Endothelial cell of umbilical vein (primary cell): Measurements from ENCODE around the gene NUMBL.

Experiments used
- GATA2 ChIP-seq: IDR thresholded peaks from 2 replicates; pipeline ENCODE4 v1.7.0; 2011; ENCODE audit warnings: low read depth, mild to moderate bottlenecking, moderate library complexity, mixed read lengths, low read length; ENCODE audit not compliant: insufficient read length, insufficient read depth
- POLR2AphosphoS5 ChIP-seq: IDR thresholded peaks from 2 replicates; pipeline ENCODE4 v1.6.1; 2012; ENCODE audit warnings: low read depth, mild to moderate bottlenecking, control low read depth, low read length, moderate library complexity; ENCODE audit not compliant: insufficient read depth
- TF ChIP-seq, protein P1 (sequence below), 2 donors: IDR thresholded peaks; 1 replicate in 1 of 2; 2 replicates in 1 of 2; pipeline ENCODE4 v1.5.1; 2011; ENCODE audit warnings: low read length in 2 of 2, mild to moderate bottlenecking in 2 of 2, moderate library complexity in 2 of 2, control low read depth in 1 of 2, inconsistent platforms in 1 of 2, low read depth in 1 of 2; ENCODE audit not compliant: insufficient read depth in 1 of 2; ENCODE audit errors: extremely low read depth in 1 of 2

DNA sequence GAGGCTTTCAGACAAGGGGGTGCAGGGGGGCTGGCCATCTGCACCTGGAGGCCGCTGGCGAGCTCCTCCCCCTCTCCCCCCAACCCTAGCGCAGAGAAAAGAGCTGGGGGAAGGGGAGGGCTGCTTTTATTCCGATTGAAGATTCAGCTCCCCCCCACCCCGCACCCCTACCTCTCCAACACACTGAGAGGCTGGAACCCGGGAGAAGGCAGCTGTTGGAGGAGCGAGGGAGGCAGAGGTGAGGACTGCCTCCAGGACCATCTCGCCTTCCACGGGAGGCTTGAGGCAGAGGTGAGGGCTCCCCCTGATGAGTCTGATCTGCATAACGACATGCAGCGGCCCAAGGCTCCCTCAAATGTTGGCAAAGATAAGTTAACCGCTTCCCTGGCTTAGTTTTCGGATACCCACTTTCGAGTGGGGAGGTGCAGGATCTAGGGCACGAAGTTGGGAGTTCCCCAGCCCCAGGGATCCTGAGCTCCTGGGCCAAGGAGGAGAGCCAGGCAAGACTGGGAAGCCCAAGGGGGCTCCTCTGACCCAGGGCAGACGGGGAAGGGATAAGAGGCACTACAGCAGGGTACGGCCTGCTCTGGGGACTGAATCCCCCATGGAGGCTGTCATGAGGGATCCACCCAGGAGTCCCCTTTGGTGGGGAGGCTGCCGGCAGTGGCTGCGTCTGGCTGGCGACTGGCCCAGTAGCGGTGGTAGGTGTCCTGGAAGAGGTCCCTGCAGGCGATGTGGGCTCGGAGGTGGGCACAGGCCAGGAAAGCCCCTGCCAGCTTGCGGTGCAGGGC is 1.2 kb upstream of the NUMBL start:
- TF ChIP-seq POLR2AphosphoS5, result no peak
- TF ChIP-seq, protein P1, sequence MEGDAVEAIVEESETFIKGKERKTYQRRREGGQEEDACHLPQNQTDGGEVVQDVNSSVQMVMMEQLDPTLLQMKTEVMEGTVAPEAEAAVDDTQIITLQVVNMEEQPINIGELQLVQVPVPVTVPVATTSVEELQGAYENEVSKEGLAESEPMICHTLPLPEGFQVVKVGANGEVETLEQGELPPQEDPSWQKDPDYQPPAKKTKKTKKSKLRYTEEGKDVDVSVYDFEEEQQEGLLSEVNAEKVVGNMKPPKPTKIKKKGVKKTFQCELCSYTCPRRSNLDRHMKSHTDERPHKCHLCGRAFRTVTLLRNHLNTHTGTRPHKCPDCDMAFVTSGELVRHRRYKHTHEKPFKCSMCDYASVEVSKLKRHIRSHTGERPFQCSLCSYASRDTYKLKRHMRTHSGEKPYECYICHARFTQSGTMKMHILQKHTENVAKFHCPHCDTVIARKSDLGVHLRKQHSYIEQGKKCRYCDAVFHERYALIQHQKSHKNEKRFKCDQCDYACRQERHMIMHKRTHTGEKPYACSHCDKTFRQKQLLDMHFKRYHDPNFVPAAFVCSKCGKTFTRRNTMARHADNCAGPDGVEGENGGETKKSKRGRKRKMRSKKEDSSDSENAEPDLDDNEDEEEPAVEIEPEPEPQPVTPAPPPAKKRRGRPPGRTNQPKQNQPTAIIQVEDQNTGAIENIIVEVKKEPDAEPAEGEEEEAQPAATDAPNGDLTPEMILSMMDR (IDR thresholded peaks at IDR 0.05; ENCODE audit: extremely low read depth in 1 of 2, insufficient read depth in 1 of 2, low read depth in 1 of 2, low read length in 2 of 2), result no peak
- TF ChIP-seq GATA2, result no peak
